ENCODE results near the gene TMEM119.

- TF ChIP-seq POLR2A (IDR thresholded peaks at IDR 0.05; ENCODE audit: low read depth, low read length) (no peak), CTCF (conservative IDR thresholded peaks at IDR 0.05; ENCODE audit: low read depth, low read length) (no peak), MXI1 (IDR thresholded peaks at IDR 0.05; ENCODE audit: borderline replicate concordance, low read depth, low read length) (no peak), MAFK (IDR thresholded peaks at IDR 0.05; ENCODE audit: low read depth, low read length) (no peak)
These were observed 8.0 kb downstream of the TMEM119 start for GRCh38 chr12:108589840-108590229.

All from IMR-90 (cell line).